ENCODE results near the gene SORCS2.

SORCS2 gene

DNA sequence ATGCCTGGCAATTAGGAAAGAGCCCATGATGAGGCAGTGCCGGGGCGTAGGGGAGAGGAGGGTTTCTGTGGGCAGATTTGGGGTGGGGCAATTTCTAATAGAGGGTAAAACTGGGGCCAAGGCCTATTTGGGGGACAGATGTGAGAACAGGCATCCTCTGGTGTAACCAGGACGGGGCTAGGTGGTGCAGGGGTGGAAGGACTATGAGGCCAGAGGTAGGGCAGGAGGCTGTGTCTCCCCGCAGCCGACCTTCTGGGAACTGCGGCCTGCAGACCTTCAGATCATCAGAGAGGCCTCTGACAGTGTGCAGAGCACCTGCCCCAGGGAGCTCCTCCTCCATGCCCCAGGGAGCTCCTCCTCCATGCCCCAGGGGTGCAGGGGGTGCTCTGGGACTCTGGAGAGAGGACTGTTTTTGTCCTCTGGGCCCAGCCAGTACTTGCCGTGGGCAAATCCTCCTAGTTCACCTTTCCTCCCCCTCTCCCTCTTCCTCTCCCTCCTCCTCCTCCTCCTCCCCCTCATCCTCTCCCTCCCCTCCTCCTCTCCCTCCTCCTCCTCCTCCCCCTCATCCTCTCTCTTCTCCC lies 101.9 kb downstream of the SORCS2 start:
- DNase-seq: no peak

DNA sequence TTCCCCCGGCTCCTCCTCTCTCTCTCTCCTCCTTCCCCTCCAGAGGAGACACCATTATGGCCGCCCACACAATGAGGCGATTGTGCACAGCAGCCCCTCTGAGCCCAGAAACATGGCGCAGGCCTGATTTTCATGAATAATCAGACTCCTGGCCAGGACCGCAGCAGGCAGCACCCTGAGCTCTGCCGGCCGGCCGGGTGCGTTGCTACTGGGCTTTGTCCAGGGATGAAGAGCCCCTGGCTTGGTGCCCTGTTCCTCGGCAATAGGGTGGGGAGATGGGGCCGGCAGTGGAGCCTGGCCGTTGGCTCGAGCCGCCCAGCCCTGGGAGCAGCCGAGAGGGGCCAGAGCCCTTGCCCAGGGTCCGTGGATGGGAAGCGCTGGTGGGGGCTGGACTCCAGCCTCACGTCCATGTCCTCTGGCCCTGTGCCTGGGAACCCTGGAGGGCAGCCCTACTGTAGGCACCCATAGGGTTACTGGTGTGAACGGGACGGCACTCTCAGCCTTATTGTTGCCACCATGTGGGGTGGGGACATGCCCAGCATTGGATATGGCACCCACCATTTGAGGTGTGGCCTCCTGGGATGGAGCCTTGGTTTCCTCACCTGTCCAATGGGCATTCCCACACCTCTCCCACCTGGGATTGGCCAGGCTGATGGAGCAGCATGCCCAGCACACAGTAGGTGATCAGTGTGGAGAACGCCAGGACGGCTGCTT lies 103.0 kb downstream of the SORCS2 start:
- DNase-seq: no peak

DNA sequence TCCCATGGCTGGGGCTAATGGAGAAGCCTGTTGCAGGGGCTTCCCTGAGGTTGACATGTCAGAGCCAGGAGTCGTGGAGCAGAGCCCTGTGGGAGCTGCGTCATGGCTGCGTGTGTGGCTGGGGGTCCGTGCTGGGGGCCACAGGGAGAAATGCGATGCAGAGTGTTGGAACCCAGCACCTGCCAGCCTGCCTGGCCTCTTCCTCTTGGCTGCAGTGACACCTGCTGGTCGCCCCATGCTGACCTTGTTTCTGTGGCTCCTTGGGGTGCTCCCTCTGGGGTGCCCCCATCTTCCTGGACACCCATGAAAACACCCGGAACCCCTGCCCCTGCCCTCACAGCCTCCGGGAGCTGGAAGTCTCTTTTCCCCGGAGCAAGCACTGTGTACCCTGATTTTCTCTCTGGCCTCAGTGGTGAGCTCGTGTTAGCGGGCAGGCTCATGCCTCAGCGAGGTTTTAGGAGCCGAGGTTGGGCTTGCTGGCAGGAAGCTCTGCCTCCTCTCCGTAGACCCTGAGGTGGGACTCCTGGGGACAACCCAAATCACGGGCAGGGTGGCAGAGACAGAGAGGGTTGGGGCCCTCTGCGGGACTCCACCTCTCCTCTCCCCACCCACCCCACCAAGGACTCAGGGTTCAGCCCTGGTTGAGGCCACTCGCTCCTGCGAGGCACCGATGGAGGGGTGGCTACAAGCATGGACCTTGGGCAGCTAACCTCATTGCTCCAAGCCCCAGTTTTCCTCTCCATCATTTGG lies 103.7 kb downstream of the SORCS2 start:
- peak; percentile 34 for DNase-seq

DNA sequence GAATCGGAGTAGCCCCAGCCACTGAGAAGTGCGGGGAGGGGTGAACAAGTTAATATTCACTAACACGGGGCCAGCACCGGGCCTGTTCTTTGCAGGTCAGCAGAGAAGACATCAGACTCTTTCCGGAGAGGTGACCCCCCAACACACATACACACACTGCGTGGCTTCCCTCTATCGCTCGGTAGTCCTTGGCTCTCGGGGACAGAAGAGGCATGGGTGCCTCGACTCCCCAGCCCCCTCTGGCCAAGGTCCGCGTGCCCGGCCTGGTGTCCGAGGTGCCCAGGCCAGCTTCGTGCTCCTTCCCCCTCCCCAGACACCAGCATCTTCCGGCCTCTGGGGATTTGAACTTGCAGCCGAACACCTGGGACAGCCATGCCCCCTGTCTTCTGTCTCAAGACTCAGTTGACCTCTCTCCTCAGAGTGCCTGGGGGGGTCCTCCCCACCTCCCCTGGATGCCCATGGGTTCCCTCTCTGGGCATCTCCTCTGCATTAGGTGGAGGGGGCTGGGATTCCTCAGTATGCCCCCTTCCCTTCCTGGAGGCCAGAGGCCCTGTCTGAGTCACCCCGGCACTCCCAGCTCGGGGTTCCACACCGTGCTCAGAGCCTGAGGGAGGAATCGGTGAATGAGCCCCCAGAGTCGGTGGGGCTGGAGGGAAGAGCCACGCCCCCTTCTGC lies 104.5 kb downstream of the SORCS2 start:
- no peak for DNase-seq

DNA sequence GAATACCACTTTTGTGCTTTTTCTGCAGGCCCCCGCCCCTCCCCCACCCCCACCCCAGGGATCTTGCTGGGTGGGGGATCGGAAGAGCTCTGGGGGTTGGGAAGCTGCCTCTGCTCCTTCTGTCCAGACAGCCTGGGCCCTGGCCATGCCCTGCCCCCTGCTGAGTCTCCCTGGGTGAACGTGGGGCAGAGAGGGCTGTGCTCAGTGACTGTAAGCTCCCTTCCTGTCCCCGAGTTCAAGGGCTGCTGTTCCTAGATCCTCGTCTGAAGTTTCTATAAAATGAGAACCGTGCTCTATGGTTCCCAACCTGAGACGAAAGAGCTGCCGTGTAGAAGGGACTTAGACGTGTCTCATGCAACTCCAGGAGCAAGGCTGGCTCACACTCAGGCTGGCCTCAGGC lies 105.0 kb downstream of the SORCS2 start:
- no peak for DNase-seq

DNA sequence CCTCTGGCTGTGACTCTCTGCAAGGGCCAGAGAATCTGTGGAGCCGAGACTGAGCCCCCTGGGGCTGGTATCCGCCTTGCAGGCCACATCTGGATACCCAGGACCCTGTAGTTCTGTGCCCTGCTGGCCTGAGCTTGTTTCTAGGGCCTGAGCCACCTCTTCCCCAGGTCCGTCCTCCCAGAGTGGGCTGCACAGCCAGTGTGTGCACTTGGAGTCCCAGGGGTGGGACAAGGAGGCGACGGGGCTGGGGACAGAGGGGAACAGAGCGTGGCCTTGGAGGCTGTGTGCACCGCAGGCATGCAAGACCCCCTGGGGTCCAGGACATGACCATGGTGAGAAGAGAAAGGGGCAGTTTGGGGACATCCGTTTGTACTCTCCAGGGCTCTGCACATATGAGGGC lies 105.5 kb downstream of the SORCS2 start:
- DNase-seq: no peak

DNA sequence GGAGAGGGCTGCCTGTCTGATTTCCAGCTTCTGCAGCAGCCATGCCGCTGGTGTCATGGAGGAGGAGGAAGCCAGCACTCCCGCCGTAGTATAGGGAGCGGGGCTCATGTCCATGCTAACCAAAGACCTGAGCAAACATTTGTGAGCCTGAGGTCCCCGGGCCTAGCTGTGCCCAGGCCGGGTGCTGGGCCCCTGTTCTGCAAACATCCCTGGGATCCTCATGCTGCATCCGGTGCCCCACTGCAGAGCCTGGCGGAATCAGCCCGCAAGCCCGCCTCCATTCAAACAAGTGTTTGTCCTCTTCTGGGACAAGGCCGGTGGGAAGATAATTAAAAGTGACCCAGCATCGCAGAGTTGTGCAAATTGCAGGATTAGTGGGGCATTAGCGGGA lies 106.3 kb downstream of the SORCS2 start:
- no peak for DNase-seq

DNA sequence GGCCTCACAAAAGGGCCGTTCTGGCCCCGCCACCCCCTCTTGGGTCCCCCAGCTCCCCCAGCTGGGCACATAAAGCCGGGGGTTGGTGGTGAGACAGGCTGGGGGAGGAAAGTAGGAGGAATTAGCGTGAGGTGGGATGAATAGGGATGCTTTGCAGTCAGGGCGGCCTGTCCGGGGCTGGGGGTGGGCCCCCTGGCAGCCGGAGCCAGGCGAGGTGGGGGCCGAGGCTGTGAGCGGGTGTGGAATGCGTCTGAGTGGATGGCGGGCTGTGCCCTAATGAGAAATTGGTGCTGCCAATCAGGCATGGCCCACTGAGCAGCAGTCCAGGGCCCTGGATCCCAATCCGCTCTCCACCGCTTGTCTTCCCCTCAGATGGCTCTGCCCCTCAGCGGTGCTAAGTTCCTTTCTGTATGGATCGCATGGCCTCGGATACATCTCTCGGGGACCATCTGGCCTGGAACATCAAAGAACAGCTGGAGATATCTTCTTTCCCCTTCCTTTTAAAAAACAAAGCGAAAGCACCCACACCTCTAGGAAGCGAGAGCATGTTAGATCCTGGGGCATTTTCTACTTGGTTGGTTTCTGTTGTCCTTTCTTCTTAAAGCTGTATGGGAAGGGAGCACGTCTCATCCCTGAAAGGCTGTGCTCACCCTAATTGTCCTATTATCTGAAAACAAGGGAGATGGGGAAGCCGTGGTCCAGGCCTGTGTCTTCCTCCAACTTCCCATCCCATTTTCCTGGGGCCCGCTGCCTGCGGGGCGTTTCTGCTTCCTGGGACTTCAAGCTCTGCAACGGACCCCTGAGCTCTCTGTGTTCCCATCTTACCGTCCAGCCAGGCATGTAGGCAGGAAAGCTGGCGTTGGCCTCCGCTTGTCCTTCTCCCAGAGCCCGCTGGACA lies 106.9 kb downstream of the SORCS2 start:
- DNase-seq: no peak

DNA sequence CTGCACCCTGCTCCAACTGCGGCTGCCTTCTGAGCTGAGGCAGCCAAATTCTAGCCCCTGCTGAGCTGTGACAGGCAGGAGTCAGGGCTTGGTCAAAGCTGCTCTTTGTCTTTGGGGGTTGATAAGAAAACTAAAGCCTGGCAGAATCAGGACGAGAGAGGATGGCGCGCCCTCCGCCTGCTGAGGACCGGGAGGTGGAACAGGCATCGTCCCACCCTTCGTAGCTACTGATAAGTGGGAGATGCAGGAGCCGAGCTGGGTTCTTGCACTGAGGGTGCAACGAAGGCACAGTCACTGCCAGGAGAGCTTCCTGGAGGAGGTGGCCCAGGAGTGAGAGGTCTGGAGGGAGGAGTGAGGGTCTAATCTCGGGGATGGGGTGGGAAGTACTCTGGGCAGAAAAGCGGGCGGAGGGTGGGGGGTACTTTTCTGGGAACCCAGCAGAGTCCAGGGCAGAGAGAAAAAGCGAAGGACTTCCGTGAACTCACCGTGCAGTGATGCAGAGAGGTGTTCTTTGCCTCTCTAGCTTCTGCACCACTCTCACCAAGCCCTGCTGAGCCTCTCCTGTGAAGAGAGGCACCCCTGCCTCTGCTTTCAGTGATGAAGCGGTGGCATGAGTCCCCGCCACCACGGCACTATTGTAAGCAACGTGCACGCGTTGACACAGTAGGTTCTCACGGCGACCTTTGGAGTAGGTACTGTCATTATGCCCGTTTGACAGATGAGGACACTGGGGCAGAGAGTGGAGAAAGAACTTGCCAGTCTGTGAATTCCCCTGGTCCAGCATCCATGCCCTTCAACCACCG lies 107.8 kb downstream of the SORCS2 start:
- DNase-seq: no peak

DNA sequence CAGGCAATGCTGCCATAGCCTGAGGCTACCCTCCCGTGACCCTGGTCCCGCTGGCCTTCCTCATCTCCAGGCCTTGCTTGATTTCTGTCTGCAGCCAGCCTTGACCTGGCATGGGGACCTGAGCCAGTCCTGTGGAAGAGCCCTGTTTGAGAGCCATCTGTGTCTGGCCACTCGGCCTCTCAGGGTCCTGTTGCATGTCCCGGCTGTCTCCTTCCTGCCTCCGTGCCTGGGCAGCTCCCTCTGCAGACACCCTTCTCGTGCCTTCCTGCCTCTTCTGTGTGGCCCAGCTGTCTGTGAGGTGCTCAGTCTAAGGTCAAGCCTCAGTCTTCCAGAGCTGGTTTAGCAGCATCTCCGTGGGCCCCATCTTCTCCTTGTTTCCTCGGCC lies 108.4 kb downstream of the SORCS2 start:
- DNase-seq: no peak

DNA sequence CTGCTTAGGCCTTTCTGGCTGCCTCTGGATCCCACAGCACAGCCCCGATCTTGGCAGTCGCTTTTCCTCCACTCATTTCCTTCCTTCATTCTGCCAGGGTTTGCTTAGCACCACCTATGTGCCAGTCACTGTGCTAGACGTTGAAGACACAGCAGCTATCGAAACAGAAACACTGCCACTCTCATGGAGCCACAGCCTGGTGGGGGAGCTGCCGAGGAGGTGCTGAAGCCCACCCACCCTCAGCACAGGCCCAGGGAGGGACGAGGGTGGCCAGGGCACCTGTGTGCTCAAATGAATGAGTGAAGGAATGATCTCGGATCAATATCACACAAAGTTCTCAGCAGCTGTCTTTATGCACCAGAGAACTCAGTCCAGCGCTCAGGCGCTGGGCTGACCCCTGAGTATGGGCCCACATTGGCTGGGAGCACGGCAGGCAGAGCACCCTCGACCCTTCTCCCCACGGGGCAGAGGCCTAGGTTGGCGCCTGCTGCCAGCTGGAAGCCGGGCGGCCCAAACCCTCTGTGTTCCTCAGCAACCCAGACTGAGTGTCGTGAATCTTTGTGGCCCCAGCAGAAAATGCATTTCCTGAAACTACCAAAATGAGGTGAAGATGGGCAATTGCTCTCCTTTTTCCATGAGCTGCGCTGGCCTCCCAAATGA lies 108.9 kb downstream of the SORCS2 start:
- DNase-seq: no peak

DNA sequence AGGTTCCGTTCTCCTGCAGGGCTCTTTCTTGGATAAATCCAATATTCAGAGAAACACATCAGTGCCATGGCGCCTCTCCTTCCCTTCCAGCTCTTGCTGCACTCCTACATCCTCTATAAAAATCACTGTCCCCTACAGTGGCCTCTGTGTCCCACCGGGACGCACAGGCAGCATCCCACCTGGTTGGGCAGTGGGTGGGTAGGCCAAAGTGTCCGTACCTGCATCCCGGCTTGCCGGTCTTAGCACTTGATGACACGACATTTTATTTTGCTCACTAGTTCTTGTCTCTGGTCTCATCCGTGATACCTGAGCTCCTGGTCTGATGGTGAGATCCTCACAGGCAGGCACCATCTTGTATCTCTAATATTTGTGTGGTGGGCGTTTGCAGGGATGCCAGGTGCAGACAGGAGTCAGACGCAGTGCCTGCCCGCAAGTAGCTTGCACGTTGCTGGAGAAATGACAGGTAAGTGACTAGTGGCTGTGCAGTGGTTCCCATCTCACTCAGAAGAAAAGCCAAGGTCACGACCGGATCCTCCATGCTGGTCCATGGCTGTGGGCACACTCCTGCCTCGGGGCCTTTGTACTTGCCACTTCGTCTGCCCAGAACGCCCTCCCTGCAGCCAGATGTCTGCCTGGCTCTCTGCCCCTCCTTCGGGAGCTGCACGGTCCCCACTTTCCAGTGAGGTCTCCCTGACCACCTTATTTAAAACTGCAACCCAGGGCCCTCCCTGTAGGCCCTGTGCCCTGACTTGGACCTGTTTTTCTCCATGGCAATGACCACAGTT lies 109.7 kb downstream of the SORCS2 start:
- no peak for DNase-seq

DNA sequence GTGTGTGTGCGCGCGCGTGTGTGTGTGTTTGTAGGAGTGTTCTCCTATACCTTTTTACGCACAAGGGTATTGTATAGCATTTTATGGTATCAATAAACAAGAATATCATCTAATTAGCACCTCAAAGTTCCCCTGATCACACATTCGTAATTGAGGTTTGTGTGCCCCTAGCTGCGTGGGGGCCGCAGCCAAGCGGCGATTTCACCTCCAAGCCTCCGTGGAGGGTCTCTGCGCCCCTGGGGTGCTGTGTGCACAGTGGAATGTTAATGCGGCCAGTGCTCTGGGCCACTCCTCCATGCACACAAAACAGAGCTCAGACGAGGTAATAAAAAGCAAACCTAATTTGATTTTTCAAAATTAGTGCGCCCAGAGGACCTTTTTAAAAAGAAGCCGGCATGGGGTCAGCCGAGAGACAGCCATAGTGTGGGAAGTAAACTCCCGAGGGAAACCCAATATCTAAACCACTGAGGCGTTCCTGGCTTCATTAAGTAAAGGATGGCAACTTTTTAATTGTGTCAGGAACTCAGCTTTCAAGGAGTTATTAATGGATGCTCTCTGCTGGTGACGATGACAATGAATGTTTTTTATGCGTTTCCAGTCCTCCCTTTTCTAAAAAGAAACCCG lies 110.6 kb downstream of the SORCS2 start:
- no peak for DNase-seq

DNA sequence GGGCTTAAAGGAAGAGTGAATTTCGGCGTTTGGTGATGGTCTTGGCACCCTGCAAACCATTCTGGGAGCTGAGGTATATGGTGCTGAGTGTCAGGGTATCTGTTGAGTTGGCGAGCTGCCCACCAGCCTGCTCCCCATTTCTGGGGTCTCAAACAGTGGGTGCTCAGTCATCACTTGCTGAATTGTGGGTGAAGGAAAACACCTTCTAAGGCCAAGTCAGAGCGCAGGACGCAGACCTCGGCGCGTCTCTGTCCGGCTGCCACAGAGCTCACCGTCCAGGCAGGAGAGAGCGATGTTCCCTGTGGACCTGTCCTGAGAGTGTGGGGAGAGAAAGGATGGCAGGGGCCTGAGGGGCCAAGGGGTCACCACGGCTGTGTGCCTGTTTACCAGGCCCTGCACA lies 111.2 kb downstream of the SORCS2 start:
- DNase-seq: no peak

DNA sequence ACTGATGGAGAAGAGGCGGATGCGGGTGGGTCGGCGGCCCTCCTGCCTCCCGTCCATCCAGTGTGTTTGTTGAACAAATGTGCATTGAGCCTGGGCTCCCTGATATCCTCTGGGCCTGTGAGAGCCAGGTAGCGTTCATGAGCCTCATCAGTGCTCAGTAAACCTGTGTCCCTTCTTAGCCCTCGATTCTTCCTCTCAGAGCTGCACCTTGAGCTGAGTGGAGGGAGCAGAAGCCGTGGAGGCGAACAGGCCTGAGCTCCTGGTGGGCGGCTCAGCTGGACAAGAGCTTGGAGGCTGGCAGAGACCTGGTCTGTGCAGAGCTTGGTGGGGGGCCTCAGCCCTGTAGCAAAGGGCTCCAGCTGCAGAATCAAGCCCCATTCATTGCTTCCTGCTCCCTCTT lies 112.1 kb downstream of the SORCS2 start:
- DNase-seq: no peak

DNA sequence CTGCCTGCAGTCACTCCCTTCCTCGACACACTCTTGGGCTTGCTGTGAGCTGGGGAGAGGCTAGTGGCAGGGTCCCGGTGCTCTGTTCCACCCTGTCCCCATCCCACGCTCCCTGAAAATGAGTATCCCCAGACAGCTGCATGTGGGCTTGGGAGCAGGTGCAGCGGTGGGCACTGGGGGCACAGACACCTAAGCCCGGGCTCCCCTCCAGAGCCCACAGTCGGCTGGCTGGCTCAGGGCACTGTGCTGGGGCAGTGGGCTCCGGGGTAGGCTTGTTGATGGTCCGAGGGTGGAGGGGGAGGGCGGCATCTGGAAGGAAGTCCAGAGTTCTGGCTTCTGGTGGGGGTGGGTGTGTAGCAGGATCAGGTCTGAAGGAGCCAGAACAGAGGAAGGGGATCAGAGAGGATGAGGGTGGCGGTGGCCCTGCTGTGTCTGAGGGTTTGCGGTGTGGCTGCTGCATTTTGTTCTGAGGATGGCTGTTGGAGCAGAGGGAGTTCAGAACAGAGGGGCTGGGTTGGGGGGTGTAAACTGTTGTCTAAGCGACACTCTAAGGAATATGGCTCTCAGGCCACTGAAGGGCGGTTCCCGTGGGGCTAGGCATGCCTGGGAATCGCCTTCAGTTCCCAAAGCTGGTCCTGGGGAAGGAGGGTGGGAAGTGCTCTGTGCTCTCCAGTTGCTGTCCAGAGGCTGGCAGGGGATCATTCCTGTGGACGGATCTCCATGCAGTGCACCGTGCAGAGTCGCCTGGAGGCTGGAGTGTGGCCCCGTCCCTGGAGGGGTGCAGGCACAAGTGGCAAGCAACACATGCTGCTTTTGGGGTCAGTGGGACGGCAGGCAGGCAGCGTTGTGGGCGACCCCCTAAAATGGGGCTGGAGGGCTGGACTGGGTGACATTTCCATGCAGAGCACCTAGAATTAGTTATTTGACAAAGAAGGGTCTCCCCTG lies 114.0 kb downstream of the SORCS2 start:
- no peak for DNase-seq

DNA sequence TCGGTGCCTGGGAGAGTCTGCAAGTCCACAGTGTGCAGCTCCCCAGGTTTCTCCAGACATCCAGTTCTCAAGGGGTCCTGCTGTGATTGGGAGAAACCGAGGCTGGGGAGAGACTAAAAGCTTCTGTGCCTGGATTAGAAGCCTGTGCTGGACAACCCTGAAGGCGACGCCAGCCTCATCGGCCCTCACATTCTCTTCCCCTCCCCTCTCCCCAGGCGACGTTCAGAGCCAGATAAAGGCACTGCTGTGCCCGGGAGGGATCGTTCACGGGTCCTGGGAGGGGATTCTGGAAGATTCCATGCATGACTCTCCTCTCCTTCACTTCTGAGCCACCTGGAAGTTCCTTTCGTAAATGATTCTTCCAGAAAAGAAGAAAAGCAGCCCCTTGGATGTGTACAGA lies 114.6 kb downstream of the SORCS2 start:
- DNase-seq: no peak

DNA sequence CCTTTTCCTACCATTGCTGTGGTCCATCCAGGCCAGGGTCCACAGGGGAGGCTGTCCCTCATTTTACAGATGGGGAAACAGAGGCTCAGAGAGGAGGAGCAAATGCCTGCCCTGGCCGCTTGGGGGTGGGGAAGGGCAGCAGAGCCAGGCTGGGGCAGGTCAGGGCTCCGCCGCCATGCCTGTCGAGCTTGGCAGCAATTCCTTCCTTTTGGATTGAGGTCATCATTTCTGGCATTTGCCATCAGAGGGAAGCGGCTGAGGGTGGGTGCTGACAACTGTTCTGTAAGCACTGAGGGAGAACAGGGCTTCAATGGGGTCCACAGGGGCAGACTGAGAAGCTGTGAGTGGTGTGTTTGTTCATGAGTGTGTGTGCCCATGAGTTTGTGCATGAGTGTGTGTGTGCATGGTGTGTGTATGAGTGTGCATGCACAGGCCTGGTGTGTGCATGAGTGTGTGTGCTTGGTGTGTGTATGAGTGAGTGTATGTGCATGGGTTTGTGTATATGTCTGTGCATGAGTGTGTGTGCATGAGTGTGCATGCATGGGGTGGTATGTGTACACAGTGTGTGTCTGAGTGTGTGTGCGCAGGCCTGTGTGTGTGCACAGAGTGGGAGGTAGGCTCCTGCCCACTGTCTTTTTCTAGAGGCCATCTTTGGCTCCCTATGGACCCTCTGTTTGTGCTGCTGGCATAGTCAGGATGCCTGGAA lies 115.2 kb downstream of the SORCS2 start:
- no peak for DNase-seq
